SHP77 (cell line): ENCODE results near the gene CATSPER1.

ENCODE experiments used
- DNase-seq, 2 experiments: peaks; one replicate each; lab custom pipeline; 2025; lab: John Stamatoyannopoulos, UW

Gene CATSPER1

DNA sequence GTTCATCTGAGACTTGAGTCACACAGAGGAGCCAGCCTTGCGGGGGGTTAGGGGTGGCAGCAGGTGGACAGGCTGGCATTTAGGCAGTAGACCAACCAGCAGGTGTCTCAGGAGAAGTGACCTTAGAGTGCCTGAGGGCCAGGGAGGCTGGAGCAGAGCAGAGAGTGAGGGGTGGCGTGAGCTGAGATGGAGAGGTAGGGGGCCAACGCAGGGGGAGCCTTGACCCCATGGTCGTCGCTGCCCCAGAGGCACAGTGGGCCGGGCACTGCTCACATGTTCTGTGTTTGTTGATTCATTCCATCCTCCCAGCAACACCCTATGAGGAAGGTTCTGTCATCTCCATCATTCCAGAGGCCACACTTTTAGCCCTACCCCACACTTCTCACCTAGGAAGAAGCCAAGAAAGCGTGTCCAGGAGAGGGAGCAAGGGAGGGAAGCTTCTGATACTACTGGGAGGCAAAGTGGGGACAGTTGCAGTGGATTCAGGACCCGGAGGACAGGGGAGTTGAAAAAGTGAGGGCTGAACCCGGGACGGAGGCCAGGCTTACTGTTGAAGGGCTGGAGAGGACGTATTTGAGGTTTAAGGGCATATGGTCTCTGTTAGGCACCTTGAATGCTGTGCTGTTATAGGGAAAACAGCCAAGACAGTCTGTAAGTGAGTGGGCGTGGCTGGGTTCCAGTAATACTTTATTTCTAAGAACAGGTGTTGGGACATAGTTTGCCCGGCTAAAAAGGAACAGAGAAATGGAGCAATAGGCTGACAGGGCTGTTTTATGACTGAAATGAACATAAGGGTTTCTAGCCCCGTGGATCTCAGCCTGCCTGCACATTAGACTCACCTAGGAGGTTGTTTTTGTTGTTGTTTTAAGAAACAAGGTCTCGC is 57.4 kb downstream of the CATSPER1 start:
- no peak for DNase-seq

GRCh38 chr11:65967329-65967934 is 58.8 kb downstream of the CATSPER1 start:
- no peak for DNase-seq
